IPS DF 4.7 (cell line): ENCODE measurements around the gene SI.
"Not testable (repeated sequence)": the region's sequence is repeated elsewhere in the genome, so short reads cannot be mapped to it uniquely, and the experiment has no call there.

ENCODE experiments used
- DNase-seq: peaks from one replicate; pipeline ENCODE4 v3.0.0-alpha.2; 2013; ENCODE audit warnings: low spot score; ENCODE audit errors: extremely low read depth

SI gene

GRCh38 chr3:165078293-165078692 lies at the start of gene SI:
Gene SI (minus strand): TSS chr3:165078496. CDS start chr3:165076012, 2,484 bp downstream.
- DNase-seq = no peak

- no peak for DNase-seq
These were observed 47.5 kb upstream of the SI start for GRCh38 chr3:165125836-165126235.

DNA sequence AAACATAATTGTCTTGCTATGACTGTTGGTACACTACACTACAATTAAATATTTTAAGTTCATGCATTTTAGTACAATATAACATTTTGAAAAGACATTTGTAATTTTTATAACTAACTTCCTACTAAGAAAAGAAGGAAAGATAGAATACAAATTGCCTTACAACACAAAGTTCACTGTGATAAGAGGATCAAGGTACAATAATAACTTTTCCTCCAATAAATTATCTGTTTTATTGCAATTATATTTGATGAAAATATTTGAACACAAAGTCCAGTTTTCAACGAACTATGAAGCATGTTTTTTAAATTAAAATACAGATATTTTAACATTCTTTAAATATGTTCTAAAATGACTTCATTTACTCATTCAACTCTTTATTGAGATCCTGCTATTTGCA lies 33.1 kb upstream of the SI start:
- DNase-seq = no peak

DNA sequence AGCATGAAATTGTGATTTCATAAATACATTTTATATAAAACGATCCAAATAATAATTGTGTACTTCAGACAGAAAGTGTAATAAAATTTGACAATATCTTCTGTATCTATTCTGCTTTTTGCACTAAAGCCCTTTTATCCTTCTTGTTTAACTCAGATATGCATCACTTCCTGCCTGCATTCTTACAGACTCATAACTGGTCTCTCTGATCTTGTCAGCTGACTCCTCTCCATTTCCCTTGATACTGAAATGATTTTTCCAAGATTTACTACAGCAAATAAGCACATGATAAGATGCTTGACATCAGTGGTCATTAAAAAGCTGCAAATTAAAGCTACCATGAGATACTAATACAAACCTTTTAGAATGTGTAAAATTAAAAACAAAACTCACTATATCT lies 25.3 kb upstream of the SI start:
- DNase-seq = no peak

DNA sequence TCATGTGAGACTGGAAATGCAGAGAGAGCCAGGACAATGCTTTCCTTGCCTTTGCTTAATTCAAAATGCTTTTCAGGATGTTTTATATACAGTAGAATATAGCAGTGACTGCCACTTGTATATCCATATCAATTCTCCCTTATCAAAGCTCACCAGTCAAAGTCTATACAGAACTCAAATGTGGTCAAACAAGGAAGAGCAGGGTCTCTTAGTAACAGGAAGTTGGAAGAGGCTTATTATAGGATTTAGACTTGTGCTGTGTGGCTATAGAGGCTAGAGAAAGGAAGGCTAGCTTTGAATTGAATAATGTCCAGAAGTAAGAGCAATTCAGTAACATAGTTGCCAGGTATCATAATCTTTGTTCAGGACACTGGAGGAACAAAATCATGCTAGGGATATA lies 4.4 kb upstream of the SI start:
- DNase-seq = no peak

GRCh38 chr3:165081183-165081582 lies 2.9 kb upstream of the SI start:
- no peak for DNase-seq

DNA sequence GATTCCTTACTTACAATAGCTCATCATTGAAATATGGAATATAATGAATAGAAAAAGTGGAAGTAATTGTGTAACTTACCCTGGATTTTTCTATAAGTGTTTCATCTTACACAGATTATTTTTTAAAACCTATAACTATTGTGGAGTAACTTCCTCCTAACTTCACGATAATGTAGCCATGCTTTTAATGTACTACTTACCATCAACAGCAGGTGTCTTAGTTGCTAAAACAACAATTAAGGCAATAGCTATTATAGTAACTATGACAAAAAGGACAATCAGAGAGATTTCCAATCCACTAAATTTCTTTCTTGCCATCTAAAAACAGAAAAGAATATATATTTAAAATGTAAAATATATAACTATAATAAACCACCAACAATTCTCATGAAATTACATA lies 2.6 kb downstream of the SI start:
- no peak for DNase-seq

- no peak for DNase-seq
These were observed 7.6 kb downstream of the SI start for GRCh38 chr3:165070682-165071081.

- DNase-seq = no peak
These were observed 21.8 kb downstream of the SI start for GRCh38 chr3:165056510-165056909.

DNA sequence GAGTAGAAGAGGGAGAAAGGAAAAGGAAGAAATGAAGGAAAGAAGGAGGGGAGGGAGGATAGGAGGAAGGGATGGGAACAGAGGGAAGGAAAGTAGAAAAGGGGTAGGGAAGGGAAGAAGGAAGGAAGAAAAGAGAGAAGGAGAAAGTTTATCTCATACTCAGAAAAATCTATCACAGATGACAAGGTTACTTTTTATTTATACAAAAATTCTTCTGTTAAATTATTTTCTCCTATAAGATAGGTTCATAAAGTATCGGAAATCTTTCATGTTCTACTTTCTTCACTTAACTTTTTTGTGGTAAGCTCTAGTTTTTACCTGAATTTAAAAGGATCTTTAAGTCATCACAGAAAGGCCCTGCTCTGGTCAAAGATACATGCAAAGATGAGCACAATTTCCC lies 38.1 kb downstream of the SI start:
- no peak for DNase-seq

- no peak for DNase-seq
These were observed 66.7 kb downstream of the SI start for GRCh38 chr3:165011557-165011956.

DNA sequence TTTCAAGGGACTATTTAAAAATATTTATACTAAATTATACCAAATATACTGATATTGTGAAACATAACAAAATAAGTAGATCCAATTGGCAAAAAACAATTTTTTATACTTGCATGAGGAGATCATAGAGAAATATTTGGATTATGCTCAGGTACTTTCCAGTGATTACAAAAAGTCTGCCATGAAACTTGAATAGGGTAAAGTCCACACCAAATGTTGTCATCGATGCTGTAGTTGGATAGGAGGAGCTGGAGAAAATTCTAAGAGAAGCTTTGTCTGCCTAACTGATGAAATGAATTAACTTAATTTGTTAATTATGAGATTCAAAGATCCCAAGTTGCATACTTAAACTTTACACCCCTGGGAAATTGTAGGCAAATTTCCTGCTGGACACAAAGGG lies 93.3 kb downstream of the SI start:
- DNase-seq = no peak

DNA sequence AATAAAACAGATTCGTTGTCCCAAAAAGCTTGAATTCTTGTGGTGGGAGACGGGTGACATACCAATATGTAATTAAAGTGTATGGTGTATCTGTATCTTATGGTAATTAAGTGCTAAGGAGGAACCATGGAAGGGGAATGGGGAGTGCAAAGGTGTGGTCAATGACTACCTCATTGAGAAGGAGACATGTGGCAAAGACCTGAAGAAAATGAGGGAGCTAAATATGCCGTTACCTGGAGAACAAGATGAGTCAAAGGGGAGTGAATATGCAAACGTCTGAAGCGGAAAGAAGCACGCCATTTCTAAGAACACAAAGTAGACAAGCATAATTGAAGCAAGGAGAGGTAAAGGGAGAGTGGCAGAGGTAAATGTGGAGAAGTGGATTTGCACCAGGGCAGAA lies 115.7 kb downstream of the SI start:
- no peak for DNase-seq

GRCh38 chr3:164952966-164953365 lies 125.3 kb downstream of the SI start:
- DNase-seq = no peak

DNA sequence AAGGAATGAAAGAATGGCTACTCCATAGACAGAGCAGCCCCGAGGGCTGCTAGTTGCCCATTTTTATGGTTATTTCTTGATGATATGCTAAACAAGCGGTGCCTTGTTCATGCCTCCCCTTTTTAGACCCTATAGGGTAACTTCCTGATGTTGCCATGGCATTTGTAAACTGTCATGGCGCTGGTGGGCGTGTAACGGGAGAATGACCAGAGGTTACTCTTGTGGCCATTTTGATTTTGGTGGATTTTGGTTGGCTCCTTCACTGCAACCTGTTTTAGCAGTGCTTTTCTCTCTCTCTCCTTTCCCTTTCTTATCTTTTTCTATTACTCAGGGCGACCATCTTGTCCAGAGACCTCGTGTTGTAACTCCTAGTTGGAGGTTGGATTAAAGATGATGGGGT lies 126.9 kb downstream of the SI start:
- DNase-seq = not testable (repeated sequence)

GRCh38 chr3:164940745-164941144 lies 137.6 kb downstream of the SI start:
- no peak for DNase-seq

DNA sequence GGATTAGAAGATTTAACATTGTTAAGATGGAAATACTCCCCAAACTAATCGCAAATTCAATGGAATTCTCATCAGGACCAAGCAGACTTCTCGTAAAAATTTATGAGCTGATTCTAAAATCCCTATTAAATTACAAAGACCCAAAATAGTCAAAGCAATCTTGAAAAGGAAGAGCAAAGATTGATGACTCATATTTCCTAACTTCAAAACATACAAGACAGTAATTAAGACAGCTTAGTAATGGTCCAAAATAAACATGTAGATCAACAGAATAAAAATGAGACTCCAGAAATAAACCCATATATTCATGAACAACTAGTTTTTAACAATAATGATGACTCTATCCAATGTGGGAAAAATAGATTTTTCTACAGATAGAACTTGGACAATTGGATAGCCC lies 148.7 kb downstream of the SI start:
- DNase-seq = no peak
